ENCODE results near the gene SLC22A7.

The SLC22A7 gene

GRCh38 chr6:43303751-43304331 is 5.8 kb downstream of the SLC22A7 start:
- Histone ChIP-seq H3K27me3 (ENCODE audit: insufficient read depth, insufficient read length) (no peaks in the 10 kb centered on the region), H3K4me1 (ENCODE audit: insufficient read depth, insufficient read length) (peaks cover 13% of the 10 kb centered on the region), H3K4me3 (ENCODE audit: insufficient read length, low read depth) (no peak overlapping the region), H3K9me3 (ENCODE audit: insufficient read depth, low read length) (no peaks in the 10 kb centered on the region), H3K9ac (ENCODE audit: insufficient read length, low read depth) (no peak overlapping the region), H3K36me3 (ENCODE audit: insufficient read depth, insufficient read length, low read length) (no peaks in the 10 kb centered on the region)
- TF ChIP-seq ZNF274 (IDR thresholded peaks at IDR 0.05; ENCODE audit: low read depth, low read length) (no peak), SUZ12 (IDR thresholded peaks at IDR 0.05; ENCODE audit: extremely low read depth, insufficient read depth, insufficient read length) (no peak), YY1 (IDR thresholded peaks at IDR 0.05; ENCODE audit: insufficient read depth, insufficient read length) (no peak)
- DNase-seq (ENCODE audit: low read depth, low spot score) = no peak

GRCh38 chr6:43304361-43304760 is 6.3 kb downstream of the SLC22A7 start:
- no peaks in the 10 kb centered on the region for H3K36me3 ChIP-seq (ENCODE audit: insufficient read depth, insufficient read length, low read length)
- DNase-seq (ENCODE audit: low read depth, low spot score) = no peak
- H3K4me3 ChIP-seq (ENCODE audit: insufficient read length, low read depth) = no peak overlapping the region
- H3K9ac ChIP-seq (ENCODE audit: insufficient read length, low read depth) = no peak overlapping the region
- peaks cover 10% of the 10 kb centered on the region for H3K4me1 ChIP-seq (ENCODE audit: insufficient read depth, insufficient read length)
- no peak for TF ChIP-seq ZNF274 (IDR thresholded peaks at IDR 0.05; ENCODE audit: low read depth, low read length)
- no peaks in the 10 kb centered on the region for H3K9me3 ChIP-seq (ENCODE audit: insufficient read depth, low read length)
- H3K27me3 ChIP-seq (ENCODE audit: insufficient read depth, insufficient read length) = no peaks in the 10 kb centered on the region

- no peaks in the 10 kb centered on the region for H3K9me3 ChIP-seq (ENCODE audit: insufficient read depth, low read length)
- no peak overlapping the region for H3K4me3 ChIP-seq (ENCODE audit: insufficient read length, low read depth)
- TF ChIP-seq ZNF274 (IDR thresholded peaks at IDR 0.05; ENCODE audit: low read depth, low read length) (no peak), YY1 (IDR thresholded peaks at IDR 0.05; ENCODE audit: insufficient read depth, insufficient read length) (no peak), SUZ12 (IDR thresholded peaks at IDR 0.05; ENCODE audit: extremely low read depth, insufficient read depth, insufficient read length) (no peak)
- peaks cover 7% of the 10 kb centered on the region for H3K4me1 ChIP-seq (ENCODE audit: insufficient read depth, insufficient read length)
- DNase-seq (ENCODE audit: low read depth, low spot score) = no peak
- no peaks in the 10 kb centered on the region for H3K36me3 ChIP-seq (ENCODE audit: insufficient read depth, insufficient read length, low read length)
- H3K27me3 ChIP-seq (ENCODE audit: insufficient read depth, insufficient read length) = no peaks in the 10 kb centered on the region
- H3K9ac ChIP-seq (ENCODE audit: insufficient read length, low read depth) = no peak overlapping the region
Measured at GRCh38 chr6:43304882-43305281, 6.8 kb downstream of the SLC22A7 start.

GRCh38 chr6:43306086-43306485 is 8.0 kb downstream of the SLC22A7 start:
- Histone ChIP-seq H3K4me1 (ENCODE audit: insufficient read depth, insufficient read length) (peaks cover 7% of the 10 kb centered on the region), H3K4me3 (ENCODE audit: insufficient read length, low read depth) (no peak overlapping the region)
- DNase-seq (ENCODE audit: low read depth, low spot score) = no peak

GRCh38 chr6:43307451-43308100 is 9.5 kb downstream of the SLC22A7 start:
- DNase-seq (ENCODE audit: low read depth, low spot score) = no peak
- TF ChIP-seq SUZ12 (IDR thresholded peaks at IDR 0.05; ENCODE audit: extremely low read depth, insufficient read depth, insufficient read length) = no peak
- TF ChIP-seq YY1 (IDR thresholded peaks at IDR 0.05; ENCODE audit: insufficient read depth, insufficient read length) = no peak
- TF ChIP-seq ZNF274 (IDR thresholded peaks at IDR 0.05; ENCODE audit: low read depth, low read length) = no peak
- Histone ChIP-seq H3K4me1 (ENCODE audit: insufficient read depth, insufficient read length) (peaks cover 7% of the 10 kb centered on the region), H3K36me3 (ENCODE audit: insufficient read depth, insufficient read length, low read length) (no peaks in the 10 kb centered on the region), H3K4me3 (ENCODE audit: insufficient read length, low read depth) (no peak overlapping the region), H3K9ac (ENCODE audit: insufficient read length, low read depth) (peak overlapping the region; percentile 32), H3K9me3 (ENCODE audit: insufficient read depth, low read length) (no peaks in the 10 kb centered on the region), H3K27me3 (ENCODE audit: insufficient read depth, insufficient read length) (no peaks in the 10 kb centered on the region)

More at GRCh38 chr6:43306086-43306485, 8.0 kb downstream of the SLC22A7 start:
- Histone ChIP-seq H3K36me3 (ENCODE audit: insufficient read depth, insufficient read length, low read length) (no peaks in the 10 kb centered on the region), H3K9ac (ENCODE audit: insufficient read length, low read depth) (no peak overlapping the region), H3K9me3 (ENCODE audit: insufficient read depth, low read length) (no peaks in the 10 kb centered on the region), H3K27me3 (ENCODE audit: insufficient read depth, insufficient read length) (no peaks in the 10 kb centered on the region)
- TF ChIP-seq ZNF274 (IDR thresholded peaks at IDR 0.05; ENCODE audit: low read depth, low read length) = no peak

- no peak for DNase-seq (ENCODE audit: low read depth, low spot score)
- Histone ChIP-seq H3K9me3 (ENCODE audit: insufficient read depth, low read length) (no peaks in the 10 kb centered on the region), H3K27me3 (ENCODE audit: insufficient read depth, insufficient read length) (no peaks in the 10 kb centered on the region), H3K9ac (ENCODE audit: insufficient read length, low read depth) (peak within 1 kb of the TSS; percentile 72), H3K4me1 (ENCODE audit: insufficient read depth, insufficient read length) (peaks cover 7% of the 10 kb centered on the region), H3K36me3 (ENCODE audit: insufficient read depth, insufficient read length, low read length) (no peaks in the 10 kb centered on the region), H3K4me3 (ENCODE audit: insufficient read length, low read depth) (peak within 1 kb of the TSS; percentile 54)
- TF ChIP-seq ZNF274 (IDR thresholded peaks at IDR 0.05; ENCODE audit: low read depth, low read length) = no peak
Measured at GRCh38 chr6:43308101-43308989, 10.3 kb downstream of the SLC22A7 start, which contains the start of gene CRIP3. Gene CRIP3, minus strand, starts transcription at chr6:43308826. Its CDS starts 34 bp downstream, at chr6:43308792.

GRCh38 chr6:43308990-43309477 is 11.0 kb downstream of the SLC22A7 start:
- DNase-seq (ENCODE audit: low read depth, low spot score) = no peak
- Histone ChIP-seq H3K4me3 (ENCODE audit: insufficient read length, low read depth) (peak overlapping the region; percentile 54), H3K9me3 (ENCODE audit: insufficient read depth, low read length) (no peaks in the 10 kb centered on the region), H3K4me1 (ENCODE audit: insufficient read depth, insufficient read length) (peaks cover 7% of the 10 kb centered on the region), H3K27me3 (ENCODE audit: insufficient read depth, insufficient read length) (no peaks in the 10 kb centered on the region), H3K9ac (ENCODE audit: insufficient read length, low read depth) (peak overlapping the region; percentile 7), H3K36me3 (ENCODE audit: insufficient read depth, insufficient read length, low read length) (no peaks in the 10 kb centered on the region)
- TF ChIP-seq ZNF274 (IDR thresholded peaks at IDR 0.05; ENCODE audit: low read depth, low read length) = no peak
- no peak for TF ChIP-seq SUZ12 (IDR thresholded peaks at IDR 0.05; ENCODE audit: extremely low read depth, insufficient read depth, insufficient read length)
- TF ChIP-seq YY1 (IDR thresholded peaks at IDR 0.05; ENCODE audit: insufficient read depth, insufficient read length) = no peak
